GM18499 (cell line): ENCODE results near the gene MRO.
"Not testable (repeated sequence)": the region's sequence is repeated elsewhere in the genome, so short reads cannot be mapped to it uniquely, and the experiment has no call there.

Experiments used
- ATAC-seq: cut with Tn5 transposase; IDR thresholded peaks from one replicate; pipeline ENCODE4 v1.9.1; 2021; ENCODE audit warnings: moderate number of reproducible peaks; ENCODE audit not compliant: insufficient read depth, unreplicated experiment

Gene MRO

DNA sequence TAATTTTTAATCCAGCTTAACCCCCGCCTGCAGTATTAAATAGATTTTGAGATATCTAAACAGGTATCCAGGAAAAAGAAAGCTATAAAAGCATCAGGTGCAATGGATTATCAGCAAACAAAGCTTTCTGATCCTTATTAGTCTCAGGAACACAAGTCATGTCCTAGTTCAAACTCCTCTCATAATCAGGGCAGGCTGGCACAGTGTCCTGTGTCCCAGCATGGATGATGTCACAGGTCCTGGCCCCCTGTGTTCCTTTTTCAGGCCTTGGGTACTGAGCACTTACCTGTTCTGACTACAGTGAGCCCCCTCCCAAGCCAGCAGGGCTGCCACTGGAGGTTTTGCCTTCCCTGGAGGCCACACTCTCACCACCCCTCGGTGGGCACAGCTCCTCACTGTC is 19.5 kb upstream of the MRO start:
- no peak for ATAC-seq

DNA sequence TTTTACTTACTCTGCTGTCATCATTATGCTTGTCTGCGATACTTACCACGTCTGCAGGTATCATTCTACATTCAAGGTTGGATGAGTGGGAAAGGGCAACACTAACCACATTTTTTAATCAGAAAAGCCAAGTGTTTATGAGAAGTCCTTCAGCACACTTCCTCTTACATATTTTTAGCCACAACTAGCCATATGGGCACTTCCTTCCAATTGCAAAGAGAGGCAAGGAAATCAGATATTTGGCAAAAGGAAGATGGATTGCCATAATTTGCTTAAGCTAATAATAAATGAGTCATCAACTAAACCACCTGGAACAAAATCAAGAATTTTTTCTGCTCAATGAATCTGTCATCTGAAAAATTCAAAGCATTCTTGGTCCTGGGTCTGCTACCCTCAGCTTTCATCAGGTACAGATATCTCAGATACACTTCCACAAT is 16.7 kb upstream of the MRO start:
- no peak for ATAC-seq

DNA sequence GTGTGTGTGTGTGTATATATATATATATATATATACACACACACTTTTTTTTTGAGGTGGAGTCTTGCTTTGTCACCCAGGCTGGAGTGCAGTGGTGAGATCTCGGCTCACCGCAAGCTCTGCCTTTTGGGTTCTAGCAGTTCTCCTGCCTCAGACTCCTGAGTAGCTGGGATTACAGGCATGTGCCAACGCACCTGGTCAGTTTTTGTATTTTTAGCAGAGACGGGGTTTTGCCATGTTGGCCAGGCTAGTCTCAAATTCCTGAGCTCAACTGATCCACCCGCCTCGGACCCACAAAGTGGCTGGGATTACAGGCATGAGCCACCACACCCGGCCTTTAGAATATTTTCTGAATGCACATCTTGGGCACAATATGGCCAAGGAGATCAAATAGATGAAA is 13.7 kb upstream of the MRO start:
- not testable (repeated sequence) for ATAC-seq

DNA sequence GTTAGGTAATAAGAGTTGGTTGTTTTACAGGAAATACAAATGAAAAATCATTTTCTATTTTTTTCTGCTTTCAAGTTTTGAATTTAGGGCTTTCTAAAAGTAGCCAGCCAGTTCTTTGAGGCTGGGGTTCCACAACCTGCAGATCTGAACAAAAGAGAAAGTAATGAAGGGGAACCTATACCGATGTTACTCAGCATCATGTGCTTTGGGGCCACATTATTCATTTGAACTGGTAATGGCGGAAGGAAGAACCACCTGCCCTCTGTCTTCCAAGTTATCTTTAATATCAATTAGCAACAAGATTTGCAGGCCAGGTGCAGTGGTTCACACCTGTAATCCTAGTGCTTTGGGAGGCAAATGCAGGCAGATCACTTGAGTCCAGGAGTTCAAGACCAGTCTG is 12.9 kb upstream of the MRO start:
- ATAC-seq, result no peak

DNA sequence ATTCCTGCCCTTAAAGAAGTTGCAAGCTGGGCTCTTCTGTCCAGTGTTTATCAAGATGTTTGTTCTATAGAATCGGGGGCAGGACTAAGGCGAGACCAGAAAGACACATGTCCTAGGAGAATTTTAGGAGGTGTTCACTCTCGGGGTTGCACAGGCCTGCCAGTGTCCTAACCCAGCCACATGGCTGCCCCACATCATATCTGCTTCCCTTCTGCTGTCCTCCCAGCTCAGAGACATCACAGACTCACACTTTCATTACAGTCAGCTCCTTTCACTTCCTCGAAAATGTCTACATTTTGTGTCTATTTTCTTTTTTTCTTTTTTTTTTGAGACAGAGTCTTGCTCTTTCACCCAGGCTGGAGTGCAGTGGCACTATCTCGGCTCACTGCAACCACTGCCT is 10.7 kb upstream of the MRO start:
- no peak for ATAC-seq

DNA sequence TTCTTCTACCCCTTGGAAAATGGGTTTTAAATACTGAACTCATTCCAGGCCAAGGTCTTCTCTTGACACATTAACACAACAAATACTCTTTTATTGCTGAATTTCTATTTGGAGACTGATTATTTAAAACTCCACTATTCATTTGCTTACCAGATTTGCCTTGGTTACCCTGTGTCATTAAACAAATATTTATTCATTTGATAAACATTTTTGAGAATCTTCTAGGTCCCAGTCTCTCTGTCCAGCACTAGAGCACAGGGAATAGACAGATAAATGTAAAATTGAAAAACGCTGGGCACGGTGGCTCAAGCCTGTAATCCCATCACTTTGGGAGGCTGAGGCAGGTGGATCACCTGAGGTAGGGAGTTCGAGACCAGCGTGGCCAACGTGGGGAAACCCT is 9.8 kb upstream of the MRO start:
- no peak for ATAC-seq

DNA sequence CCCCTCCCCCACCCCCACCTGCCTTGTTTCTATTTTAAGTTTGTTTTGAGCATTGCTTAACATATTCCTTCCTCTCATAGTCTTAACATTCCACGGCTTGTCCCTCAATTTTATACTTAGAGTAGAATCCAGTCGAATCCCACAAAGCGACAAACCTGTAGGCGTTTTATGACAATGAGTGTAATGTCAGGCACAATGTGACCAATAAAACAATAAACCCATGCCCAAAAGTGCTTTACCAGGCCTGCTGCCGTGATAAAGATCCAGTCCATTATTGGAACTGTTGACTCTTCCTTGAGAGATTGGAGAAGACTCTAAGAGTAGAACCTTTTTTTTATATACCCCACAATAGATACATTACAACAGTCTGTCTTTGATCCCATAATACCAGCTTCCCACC is 6.2 kb upstream of the MRO start:
- no peak for ATAC-seq

DNA sequence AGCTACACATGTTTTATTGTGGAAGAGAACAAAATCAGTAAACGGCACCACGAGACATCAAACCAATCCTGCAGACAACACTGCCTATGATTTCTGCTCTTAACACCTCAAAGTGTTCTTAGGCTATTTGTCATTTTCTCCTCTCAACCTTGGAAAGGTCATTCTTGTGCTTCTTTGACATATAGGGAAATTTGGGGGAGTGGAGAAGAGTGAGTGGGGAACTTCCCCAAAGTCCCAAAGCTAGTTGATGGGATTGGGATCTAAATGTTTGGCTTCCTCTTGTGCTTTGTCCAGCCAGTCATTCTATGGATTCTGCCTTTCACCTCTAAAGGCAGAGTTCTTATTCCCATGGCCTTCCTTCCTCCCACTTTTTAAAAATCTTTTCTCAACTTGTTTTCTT is 5.8 kb upstream of the MRO start:
- no peak for ATAC-seq

DNA sequence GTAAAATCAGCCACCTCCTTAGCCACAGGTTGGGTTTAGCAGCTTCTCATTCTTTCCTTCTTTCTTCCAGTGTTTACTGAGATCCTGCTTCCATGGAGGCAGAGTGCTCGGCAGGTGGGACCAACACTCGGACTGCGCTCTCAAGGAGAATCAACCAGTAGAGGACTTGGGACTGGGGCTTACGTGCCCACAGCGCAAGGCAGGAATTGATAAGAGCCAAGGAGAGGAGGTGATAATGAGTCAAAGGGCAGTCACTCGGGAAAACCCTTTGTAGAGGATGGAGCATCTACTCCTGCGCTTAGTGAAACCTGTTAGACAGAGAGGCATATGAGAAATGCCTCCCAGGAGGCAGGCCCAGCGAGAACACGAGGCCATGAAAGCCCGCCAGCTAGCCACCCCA is 2.9 kb upstream of the MRO start:
- no peak for ATAC-seq

DNA sequence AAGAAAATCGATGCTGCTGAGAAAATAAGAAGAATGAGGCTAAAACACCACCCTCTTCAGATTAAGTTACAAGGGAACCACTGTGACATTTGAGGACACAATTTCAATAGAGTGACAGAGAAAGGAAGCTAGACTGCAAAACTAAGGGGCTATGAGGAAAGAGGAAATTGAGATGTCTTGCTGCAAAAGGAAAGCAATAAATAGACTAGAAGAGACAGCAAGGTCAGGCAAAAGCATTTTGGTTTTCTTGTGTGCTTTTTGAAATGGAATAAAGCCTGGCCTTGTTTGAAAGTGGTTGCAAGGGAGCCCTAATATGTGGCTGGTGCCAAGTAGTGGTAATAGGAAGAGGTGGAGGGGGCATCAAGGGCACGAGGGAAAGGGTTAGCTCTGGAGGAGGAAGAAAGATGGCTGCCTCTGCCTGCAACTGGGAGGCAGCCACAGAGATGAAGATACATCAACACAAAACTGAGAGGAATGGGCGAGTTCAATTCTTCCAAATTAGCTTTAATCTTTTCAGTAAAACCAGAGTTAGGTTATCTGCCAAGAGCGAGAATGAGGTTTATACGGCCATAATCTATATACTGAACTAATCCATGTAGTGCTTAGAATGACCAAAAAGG is 1.2 kb upstream of the MRO start:
- ATAC-seq, result no peak

DNA sequence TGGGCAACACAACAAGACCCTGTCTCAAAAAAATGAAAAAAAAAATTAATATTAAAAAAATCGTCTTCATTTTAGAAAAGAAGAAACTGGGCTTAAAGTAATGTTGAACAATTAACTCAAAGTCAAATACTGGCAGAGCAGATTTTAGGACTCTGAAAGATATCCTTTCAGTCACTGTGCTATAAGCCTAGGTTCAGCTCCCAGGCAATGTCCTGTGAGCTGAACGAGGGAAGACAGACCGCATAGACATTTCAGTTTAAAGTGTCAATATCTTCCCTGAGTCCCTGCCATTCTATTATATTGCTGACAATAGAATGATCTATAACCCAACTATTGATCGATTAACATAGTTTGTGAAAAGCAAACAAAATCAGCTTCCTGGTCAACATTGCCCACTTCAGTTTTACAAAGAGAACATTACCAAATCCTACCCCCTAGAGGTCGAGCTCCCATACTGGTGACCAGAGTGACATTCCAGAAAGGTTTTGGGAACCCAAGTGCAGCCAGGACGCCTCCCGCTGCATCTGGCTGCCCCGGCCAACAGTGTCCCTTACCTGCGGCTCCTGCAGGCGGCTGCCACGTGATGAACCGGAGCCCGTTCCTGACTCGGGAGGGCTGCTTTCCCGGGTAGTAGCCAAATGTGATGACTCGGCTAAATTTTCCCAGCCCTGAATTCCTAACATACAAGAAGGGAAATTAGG is 639 bp downstream of the MRO start:
- no peak for ATAC-seq

DNA sequence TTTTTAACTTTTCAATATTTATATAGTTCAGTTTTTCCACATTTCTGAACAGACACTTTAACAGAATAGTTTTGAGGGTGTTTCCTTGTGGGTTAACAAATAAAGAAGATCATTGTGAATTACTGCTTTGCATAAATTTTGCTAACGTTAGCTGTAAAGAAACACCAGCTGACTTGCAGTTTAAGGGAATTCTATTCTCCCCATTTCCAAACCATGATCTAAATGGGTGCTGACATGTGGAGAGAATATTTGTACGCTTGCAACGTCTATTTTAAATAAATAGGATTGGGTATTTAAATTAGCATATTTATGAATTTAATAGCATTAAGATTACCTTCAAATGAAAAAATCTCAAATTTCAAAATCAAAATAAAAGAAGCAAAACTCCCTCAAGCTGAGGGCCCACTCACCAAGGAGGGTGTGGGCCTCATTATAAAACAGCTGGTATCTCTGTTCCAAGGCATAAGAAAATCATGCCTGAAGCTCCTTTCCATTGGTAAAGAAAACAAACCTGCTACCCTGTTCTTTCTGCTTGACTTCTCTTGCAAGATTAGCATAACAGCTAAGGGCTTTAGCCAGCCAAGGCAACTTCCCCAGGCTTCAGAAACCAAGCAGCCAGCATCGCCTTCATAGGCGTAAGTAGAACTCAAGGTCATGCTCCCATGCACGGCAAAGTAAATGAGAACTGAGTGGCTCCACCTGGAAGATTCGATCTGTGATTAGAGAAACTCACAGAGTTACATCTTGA is 3.2 kb downstream of the MRO start:
- ATAC-seq, result no peak

DNA sequence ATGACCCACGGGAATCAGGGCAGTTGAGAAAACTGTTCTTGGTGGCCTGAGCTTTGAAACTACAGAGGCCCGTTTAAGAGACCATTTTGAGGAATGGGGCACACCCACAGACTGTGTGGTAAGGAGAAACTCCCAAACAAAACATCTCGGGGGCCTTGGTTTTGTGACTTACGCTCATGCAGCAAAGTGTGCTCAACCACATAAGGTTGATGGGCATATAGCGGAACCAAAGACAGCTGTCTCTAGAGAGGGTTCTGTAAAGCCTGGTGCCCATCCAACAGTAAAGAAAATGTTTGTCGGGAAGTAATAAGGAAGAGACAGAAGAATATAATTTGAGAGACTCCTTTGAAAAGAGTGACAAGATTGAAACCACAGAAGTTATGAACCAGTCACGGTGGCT is 5.4 kb downstream of the MRO start:
- no peak for ATAC-seq

DNA sequence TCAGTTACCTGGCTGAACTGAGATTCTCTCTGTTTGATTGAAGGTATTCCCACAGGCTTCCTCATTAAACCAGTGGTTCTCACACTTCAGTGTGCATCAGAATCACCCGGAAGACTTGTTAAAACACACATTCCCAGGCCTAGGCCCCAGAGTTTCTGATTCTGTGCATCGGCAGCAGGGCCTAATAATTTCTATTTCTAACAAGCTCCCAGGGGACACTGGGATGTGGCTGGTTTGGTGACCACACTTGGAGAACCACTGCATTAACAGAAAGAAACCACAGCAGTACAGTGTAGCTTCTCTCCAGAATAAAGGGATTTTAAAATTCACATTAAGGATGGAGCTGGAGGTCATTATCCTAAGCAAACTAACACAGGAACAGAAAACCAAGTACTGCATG is 6.5 kb downstream of the MRO start:
- no peak for ATAC-seq

DNA sequence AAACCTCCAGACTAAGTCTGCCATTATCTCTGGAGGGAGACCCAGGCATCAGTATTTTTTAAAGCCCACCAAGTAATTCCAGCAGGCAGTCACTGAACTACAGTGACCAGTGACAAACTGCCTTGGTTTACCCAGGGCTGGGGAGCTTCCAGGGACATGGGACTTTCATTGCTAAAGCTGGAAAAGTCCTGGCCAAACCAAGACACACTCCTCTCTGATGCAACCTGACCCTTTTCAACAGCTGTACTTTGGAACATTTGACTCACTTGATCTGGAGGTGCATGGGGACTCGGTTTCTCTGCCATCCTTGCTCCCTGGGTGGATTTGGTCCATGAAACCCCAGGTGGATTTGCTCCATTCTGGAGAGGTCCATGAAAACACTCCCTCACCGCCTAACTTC is 7.0 kb downstream of the MRO start:
- no peak for ATAC-seq

DNA sequence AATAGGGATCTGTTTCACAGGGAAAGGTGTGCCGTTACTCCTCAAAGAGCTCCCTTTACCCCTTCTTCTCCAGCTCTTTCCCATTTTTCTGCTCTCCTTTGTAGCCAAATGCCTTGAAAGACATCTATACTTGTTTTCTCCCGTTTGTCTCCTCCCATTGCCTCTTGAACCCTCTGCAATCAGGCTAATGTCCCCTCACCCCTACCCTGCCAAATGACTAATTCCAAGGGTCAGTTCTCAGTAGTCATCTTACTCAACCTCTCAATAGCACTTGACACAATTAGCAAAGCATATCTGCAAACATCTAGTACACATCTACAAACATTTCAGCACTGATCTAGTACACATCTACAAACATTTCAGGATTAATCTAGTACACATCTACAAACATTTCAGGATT is 12.6 kb downstream of the MRO start:
- no peak for ATAC-seq

DNA sequence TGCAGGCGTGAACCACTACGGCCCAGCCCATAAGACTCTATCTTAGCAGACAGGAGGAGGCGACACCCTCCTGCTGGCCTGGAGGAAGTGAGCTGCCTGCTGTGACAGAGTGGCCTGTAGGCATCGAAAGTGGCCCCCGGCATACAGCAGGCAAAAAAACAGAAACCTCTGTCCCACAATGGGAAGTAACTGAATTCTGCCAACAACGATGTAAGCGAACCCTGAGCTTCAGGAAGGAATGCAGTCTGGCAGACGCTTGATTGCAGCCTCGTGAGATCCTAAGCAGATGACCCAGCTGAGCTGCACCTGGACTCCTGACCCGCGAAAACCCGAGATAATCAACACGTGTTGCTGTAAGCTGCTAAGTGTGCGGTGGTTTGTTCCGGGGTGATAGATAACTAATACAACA is 13.6 kb downstream of the MRO start:
- no peak for ATAC-seq

DNA sequence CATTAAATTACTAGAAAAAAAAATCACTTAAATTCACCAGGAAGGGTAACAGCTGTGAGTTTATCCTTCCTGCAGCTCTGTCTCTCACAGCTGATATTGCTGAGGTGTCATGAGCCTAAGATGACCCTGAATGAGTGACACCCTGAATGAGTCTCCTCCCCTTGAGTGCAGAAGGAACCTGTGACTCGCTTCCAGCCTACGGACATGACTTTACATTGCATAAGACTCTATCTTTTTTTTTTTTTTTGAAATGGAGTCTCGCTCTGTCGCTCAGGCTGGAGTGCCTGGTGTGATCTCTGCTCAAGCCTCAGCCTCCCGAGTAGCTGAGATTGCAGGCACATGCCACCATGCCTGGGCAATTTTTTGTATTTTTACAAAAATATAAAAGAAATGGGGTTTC is 14.1 kb downstream of the MRO start:
- no peak for ATAC-seq

DNA sequence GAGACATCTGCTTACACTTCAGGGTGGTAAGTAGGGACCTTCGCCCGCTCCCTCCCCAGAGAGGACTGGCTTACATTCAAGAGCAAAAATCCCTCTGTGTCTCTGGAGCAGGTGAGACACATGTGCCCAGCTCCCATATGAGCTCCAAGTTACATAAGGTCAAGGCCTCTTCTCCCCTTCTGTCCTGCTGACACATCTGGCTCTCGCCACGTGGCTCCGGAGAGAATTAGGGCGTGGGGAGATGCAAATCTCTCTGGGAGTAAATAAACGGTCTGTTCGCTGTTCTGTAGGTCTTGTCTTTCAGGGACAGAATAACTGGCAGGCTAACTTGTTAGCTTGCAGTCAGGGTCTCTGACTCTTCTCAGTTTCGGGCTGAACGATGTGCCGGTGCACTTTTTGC is 16.2 kb downstream of the MRO start:
- no peak for ATAC-seq

DNA sequence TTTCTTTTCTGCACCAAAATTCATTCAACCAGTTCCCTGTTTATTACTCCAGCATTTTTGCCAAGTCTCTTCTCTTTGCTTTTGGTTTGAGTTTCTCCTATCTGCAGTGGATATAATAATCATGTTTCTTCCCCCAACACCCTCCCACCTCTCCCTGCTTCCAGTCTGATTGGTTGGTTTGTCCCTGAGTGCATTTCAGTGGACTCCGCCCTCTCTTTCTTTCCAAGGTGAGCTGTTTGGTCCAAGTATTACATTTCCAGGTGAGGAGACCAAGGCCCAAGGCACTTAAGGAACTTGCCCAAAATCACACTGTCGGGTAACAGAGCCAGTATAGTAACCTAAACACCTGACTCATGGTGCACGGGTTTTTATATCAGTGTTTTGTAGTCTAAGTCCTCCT is 17.7 kb downstream of the MRO start:
- no peak for ATAC-seq

DNA sequence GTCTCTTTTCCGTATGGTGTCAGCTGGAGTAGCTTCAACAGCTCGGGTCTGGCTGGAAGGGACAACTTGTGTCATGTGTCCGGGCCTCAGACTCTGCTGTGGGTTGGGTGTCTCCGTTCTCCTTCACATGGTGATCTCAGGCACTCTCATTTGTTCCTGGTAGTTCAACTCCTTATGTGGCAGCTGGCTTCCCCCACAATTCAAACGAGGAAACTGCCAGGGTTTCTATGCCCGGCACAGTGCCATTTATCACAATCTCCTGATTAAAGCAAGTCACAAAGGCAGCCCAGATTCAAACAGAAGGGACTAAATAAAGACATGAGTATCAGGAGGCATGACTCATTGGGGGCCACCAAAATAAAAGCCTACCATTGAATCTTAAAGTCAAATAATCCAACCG is 22.7 kb downstream of the MRO start:
- ATAC-seq, result no peak

DNA sequence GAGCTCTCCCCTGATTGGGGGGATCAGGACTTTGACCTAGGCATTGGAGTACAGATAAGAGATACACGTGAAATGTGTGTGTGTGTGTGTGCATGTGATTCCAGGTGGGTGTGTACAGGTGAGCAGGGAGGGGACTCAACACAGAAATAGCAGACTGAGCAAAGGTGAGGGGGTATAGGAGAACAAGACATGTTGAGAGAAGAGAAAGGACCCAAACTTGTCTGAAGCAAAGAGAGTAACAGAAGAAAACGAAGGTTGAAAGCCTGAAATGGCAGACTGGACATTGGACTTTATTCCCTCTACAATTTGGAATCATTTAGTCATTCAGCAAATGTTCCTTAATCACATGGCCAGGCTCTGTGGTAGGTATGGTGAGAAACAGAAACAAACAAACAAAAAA is 23.3 kb downstream of the MRO start:
- ATAC-seq, result no peak
